HEK293T (cell line): ENCODE data around the gene AGPAT1.

Source experiments
- CTBP1 ChIP-seq: fragments of 450-650 bp; IDR thresholded peaks from 2 replicates; pipeline ENCODE4 v1.6.1; 2016; ENCODE audit warnings: borderline replicate concordance
- FOXM1 ChIP-seq: fragments of 450-650 bp; IDR thresholded peaks from 2 replicates; pipeline ENCODE4 v1.6.1; 2017; ENCODE audit warnings: mild to moderate bottlenecking, borderline replicate concordance
- SUZ12 ChIP-seq: fragments of 450-650 bp; IDR thresholded peaks from 2 replicates; pipeline ENCODE4 v1.6.1; 2016; ENCODE audit warnings: mild to moderate bottlenecking

GRCh38 chr6:32190911-32191677, 15.2 kb upstream of the AGPAT1 start:
- TF ChIP-seq SUZ12 (no peak), FOXM1 (no peak), CTBP1 (no peak)
